Lung (tissue), 12 donors: ENCODE measurements around the gene SLC12A6. TPM values are rescaled to one million over a fixed set of nuclear protein-coding genes. Genes with fewer than 3 reads are reported as not detected.

Source experiments
- ATAC-seq: fragments of 200-7000 bp; cut with Tn5 transposase; one replicate; pipeline ENCODE4 v1.9.1; 2020; ENCODE audit warnings: moderate number of reproducible peaks; ENCODE audit not compliant: insufficient read depth, low FRiP score
- DNase-seq, 3 donors: peaks; one replicate each; pipeline ENCODE4 v3.0.0-alpha.2; 2013 to 2017
- H3K27ac ChIP-seq, 2 donors: one replicate each; pipeline ENCODE4 v1.5.1; 2013; ENCODE audit warnings: mild to moderate bottlenecking in 2 of 2, moderate library complexity in 2 of 2, control low read depth in 1 of 2, inconsistent platforms in 1 of 2, low read depth in 1 of 2, low read length in 1 of 2
- H3K27me3 ChIP-seq, 3 donors: one replicate each; pipeline ENCODE4 v1.5.1; 2013; ENCODE audit warnings: low read length in 2 of 3; ENCODE audit not compliant: control insufficient read depth in 3 of 3, insufficient read depth in 3 of 3
- H3K36me3 ChIP-seq, 4 donors: one replicate each; pipeline ENCODE4 v1.5.1; 2013; ENCODE audit warnings: low read length in 4 of 4, mild to moderate bottlenecking in 1 of 4, moderate library complexity in 1 of 4; ENCODE audit not compliant: control insufficient read depth in 4 of 4, insufficient read depth in 4 of 4
- H3K4me1 ChIP-seq, 5 donors: one replicate each; pipeline ENCODE4 v1.5.1; 2013; ENCODE audit warnings: low read length in 5 of 5, mild to moderate bottlenecking in 2 of 5, moderate library complexity in 1 of 5; ENCODE audit not compliant: control insufficient read depth in 5 of 5, insufficient read depth in 5 of 5
- H3K4me3 ChIP-seq: one replicate; pipeline ENCODE4 v1.5.1; 2013; ENCODE audit warnings: mild to moderate bottlenecking, control low read depth, moderate library complexity
- H3K9ac ChIP-seq, 2 donors: one replicate each; pipeline ENCODE4 v1.5.1; 2013; ENCODE audit warnings: low read length in 2 of 2, control low read depth in 1 of 2; ENCODE audit not compliant: insufficient read depth in 1 of 2
- H3K9me3 ChIP-seq, 4 donors: one replicate each; pipeline ENCODE4 v1.5.1; 2013; ENCODE audit warnings: low read length in 3 of 4, mild to moderate bottlenecking in 1 of 4, moderate library complexity in 1 of 4; ENCODE audit not compliant: control insufficient read depth in 4 of 4, insufficient read depth in 3 of 4
- WGBS, 2 donors: extraction: QIAGEN DNeasy Blood & Tissue Kit; methylation state at CpG; one replicate each; pipeline ENCODE4 v1.1.7; 2013; 5-methylcytosine and 5-hydroxymethylcytosine counted together
- polyA plus RNA-seq, 2 donors: library from polyadenylated mRNA; stranded (reverse); fragments of 200-250 nt; gene quantifications; one replicate each; pipeline ENCODE4 v1.2.1, GENCODE V29; 2013
- total RNA-seq, 2 donors: library from RNA; depleted of rRNA in 1 of 2; stranded (reverse); fragments of >200 nt in 1 of 2; gene quantifications; one replicate each; pipeline ENCODE4 v1.2.1, GENCODE V29; 2014 to 2021
- TF ChIP-seq, protein P1 (sequence below): IDR thresholded peaks from 2 replicates; pipeline ENCODE4 v1.5.1; 2012; ENCODE audit warnings: mild to moderate bottlenecking; ENCODE audit errors: control extremely low read depth, extremely low read depth
- donor health status: control.
- donor health status: control.
- donor health status: Bipolar disorder and iron deficiency.
- donor health status: healthy.
- donor health status: DM: yes; HTN: yes; CAD: no.

Gene SLC12A6
- total and polyA plus RNA-seq, 4 donors, result 7.6 to 58.4 (median 27.7) TPM

DNA sequence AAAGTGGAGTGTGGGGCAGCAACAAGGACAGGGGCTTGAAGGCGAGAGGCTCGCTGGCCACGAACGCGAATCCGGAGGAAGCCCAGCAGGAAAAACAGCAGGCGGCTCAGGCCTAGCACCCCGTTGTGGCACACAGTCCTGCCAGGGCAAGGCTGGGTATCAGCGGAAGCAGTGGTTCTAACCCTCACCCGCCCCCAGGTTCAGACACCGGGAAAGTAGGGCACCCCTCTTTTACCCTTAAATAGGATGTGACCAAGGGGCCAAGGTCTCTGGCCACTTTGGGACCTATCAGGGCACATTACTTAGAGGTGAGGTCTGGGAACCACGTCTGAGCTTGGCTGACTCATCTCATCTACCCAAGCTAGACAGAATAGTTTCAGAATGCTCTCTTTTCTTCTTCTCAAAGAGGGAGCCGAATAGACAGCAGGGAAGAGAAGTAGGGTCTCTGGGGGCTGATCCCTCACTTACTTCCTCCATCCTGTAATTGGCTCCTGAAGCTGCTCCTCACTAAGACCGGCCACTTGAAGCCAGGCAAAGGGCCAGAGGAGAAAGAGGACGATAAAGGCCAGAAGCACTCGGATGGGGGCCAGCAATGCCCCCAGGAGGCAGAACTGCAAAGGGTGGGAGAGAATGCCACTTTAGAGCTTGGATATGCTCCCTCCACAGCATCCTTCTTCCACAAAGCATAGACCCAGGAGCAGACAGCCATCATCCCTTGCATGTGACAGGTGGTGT, 27.7 kb upstream of the SLC12A6 start:
- 83% methylated on average over 16 of the region's 16 CpGs for WGBS, 2 donors
- Histone ChIP-seq H3K4me1 (peaks cover 0 to 15% (median 7%) of the 10 kb centered on the region in 5 donors), H3K36me3 (peaks cover 0 to 4% (median 2%) of the 10 kb centered on the region in 4 donors), H3K9ac (no peak overlapping the region), H3K9me3 (no peaks in the 10 kb centered on the region), H3K27ac (peak overlapping the region in 1 of 2 donors; percentile 66), H3K27me3 (no peaks in the 10 kb centered on the region), H3K4me3 (no peak overlapping the region)
- ATAC-seq, result no peak
- TF ChIP-seq, protein P1, sequence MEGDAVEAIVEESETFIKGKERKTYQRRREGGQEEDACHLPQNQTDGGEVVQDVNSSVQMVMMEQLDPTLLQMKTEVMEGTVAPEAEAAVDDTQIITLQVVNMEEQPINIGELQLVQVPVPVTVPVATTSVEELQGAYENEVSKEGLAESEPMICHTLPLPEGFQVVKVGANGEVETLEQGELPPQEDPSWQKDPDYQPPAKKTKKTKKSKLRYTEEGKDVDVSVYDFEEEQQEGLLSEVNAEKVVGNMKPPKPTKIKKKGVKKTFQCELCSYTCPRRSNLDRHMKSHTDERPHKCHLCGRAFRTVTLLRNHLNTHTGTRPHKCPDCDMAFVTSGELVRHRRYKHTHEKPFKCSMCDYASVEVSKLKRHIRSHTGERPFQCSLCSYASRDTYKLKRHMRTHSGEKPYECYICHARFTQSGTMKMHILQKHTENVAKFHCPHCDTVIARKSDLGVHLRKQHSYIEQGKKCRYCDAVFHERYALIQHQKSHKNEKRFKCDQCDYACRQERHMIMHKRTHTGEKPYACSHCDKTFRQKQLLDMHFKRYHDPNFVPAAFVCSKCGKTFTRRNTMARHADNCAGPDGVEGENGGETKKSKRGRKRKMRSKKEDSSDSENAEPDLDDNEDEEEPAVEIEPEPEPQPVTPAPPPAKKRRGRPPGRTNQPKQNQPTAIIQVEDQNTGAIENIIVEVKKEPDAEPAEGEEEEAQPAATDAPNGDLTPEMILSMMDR, result no peak
- peak in 1 of 3 donors; percentile 22 for DNase-seq

- H3K27me3 ChIP-seq, result no peaks in the 10 kb centered on the region
- ATAC-seq, result no peak
- TF ChIP-seq, protein P1, result no peak
- no peak overlapping the region for H3K27ac ChIP-seq
- H3K4me3 ChIP-seq, result no peak overlapping the region
- H3K9me3 ChIP-seq, result no peaks in the 10 kb centered on the region
- no peak overlapping the region for H3K9ac ChIP-seq
- H3K4me1 ChIP-seq, result peaks cover 0 to 15% (median 7%) of the 10 kb centered on the region in 5 donors
- no peak for DNase-seq
- WGBS, 2 donors, result 93 to 96% methylated on average over 8 of the region's 8 CpGs
- peaks cover 3 to 6% (median 5%) of the 10 kb centered on the region in 4 donors for H3K36me3 ChIP-seq
Measured at GRCh38 chr15:34364041-34364440, 26.5 kb upstream of the SLC12A6 start.

DNA sequence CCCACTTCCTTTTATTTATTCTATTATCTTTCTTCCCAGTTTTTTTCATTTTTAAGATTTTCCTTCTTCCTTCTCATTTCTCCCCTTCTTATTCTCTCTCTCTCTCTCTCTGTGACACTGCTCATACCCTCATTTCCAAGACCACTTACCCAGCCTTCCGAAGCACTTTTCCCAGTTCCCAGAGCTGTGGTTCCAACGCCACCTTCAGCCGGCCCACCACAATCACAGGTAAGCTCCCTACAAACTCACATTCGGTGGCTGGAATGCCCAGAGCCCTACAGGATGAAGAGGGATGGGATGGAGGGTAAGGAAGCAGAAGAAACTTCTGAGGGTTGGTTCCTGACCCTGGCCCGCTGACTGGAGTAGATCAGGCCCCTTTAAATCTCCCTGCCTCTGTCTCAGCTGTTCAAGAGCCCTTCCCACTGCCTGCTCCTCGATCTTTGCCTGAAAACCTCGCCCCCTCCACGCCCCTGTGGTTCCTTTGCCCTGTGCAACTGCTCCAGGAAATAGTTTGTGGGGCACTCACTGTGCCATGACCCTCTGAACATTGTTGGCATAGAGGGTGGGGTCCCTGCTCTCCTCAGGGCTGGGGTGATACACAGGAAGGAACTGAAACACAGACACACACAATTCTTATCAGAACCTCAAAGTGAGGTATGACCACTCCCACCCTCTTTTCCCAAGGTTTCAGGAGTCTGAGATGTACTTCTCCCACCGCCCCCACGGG, 24.6 kb upstream of the SLC12A6 start:
- Histone ChIP-seq H3K4me3 (no peak overlapping the region), H3K4me1 (peaks cover 0 to 11% (median 0%) of the 10 kb centered on the region in 5 donors), H3K9me3 (no peaks in the 10 kb centered on the region), H3K27ac (no peak overlapping the region), H3K27me3 (no peaks in the 10 kb centered on the region), H3K9ac (no peak overlapping the region), H3K36me3 (peaks cover 5 to 10% (median 7%) of the 10 kb centered on the region in 4 donors)
- TF ChIP-seq, protein P1, result no peak
- ATAC-seq, result no peak
- no peak for DNase-seq
- 74 to 79% methylated on average over 10 of the region's 10 CpGs for WGBS, 2 donors
